ENCODE data around the gene MRC2. TPM values are rescaled to one million over a fixed set of nuclear protein-coding genes. Genes with fewer than 3 reads are reported as not detected.

Gene MRC2
- total and polyA plus RNA-seq, 2 of the 13 experiments (the other 11 are each of a cell fraction or from before 2014, with no cell fraction given): not detected

- no peak for TF ChIP-seq SPEN (CRISPR knock-in tag; IDR thresholded peaks at IDR 0.05; ENCODE audit: low read depth)
- no peak for TF ChIP-seq NR2F1 (CRISPR knock-in tag; IDR thresholded peaks at IDR 0.05)
- no peak for TF ChIP-seq ZNF274 (CRISPR knock-in tag; IDR thresholded peaks at IDR 0.05)
- TF ChIP-seq, protein P1, sequence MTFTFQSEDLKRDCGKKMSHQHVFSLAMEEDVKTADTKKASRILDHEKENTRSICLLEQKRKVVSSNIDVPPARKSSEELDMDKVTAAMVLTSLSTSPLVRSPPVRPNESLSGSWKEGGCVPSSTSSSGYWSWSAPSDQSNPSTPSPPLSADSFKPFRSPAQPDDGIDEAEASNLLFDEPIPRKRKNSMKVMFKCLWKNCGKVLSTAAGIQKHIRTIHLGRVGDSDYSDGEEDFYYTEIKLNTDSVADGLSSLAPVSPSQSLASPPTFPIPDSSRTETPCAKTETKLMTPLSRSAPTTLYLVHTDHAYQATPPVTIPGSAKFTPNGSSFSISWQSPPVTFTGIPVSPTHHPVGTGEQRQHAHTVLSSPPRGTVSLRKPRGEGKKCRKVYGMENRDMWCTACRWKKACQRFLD (CRISPR knock-in tag; IDR thresholded peaks at IDR 0.05; ENCODE audit: borderline replicate concordance): no peak
- no peak for TF ChIP-seq KDM3A (CRISPR knock-in tag; IDR thresholded peaks at IDR 0.05; ENCODE audit: low read depth)
- no peak for TF ChIP-seq MAFF (IDR thresholded peaks at IDR 0.05; ENCODE audit: low read depth, low read length)
- TF ChIP-seq ZNF512B (CRISPR knock-in tag; IDR thresholded peaks at IDR 0.05; ENCODE audit: borderline replicate concordance): no peak
- no peak for TF ChIP-seq ZNF383 (CRISPR knock-in tag; IDR thresholded peaks at IDR 0.05; ENCODE audit: borderline replicate concordance)
Observed at GRCh38 chr17:62631936-62632924, 4.8 kb downstream of the MRC2 start (continued).

All from HepG2 (cell line).